Lower leg skin (tissue), 3 donors: ENCODE measurements around the gene MGST2.

Experiments
- CTCF ChIP-seq, 3 donors: fragments of 450-650 bp; IDR thresholded peaks; one replicate each; pipeline ENCODE4 v1.5.1; 2016; ENCODE audit warnings: antibody characterized with exemption in 3 of 3, mild to moderate bottlenecking in 3 of 3, moderate library complexity in 2 of 3
- POLR2A ChIP-seq, 2 donors: fragments of 450-650 bp; IDR thresholded peaks; one replicate each; pipeline ENCODE4 v1.6.1; 2016 to 2017; ENCODE audit warnings: antibody characterized with exemption in 2 of 2, mild to moderate bottlenecking in 1 of 2, moderate library complexity in 1 of 2

GRCh38 chr4:139670775-139671174, 5.2 kb downstream of the MGST2 start:
- TF ChIP-seq POLR2A (IDR thresholded peaks at IDR 0.05) (no peak), CTCF (IDR thresholded peaks at IDR 0.05) (no peak)
